GM12892 (cell line): ENCODE data around the gene C2orf68. TPM values are rescaled to one million over a fixed set of nuclear protein-coding genes. Genes with fewer than 3 reads are reported as not detected.
"Not testable (repeated sequence)": the region's sequence is repeated elsewhere in the genome, so short reads cannot be mapped to it uniquely, and the experiment has no call there.

Experiments
- DNase-seq: peaks from one replicate; pipeline ENCODE4 v3.0.0; 2011; ENCODE audit not compliant: insufficient read length
- FAIRE-seq: peaks from 2 replicates; lab custom pipeline; 2011; peaks lifted over from hg19 to GRCh38; lab: Jason Lieb, UNC
- POLR2A ChIP-seq: IDR thresholded peaks from 2 replicates; pipeline ENCODE4 v1.6.1; 2011; ENCODE audit warnings: low read depth, low read length, control low read depth
- POLR2AphosphoS5 ChIP-seq: IDR thresholded peaks from 2 replicates; pipeline ENCODE4 v1.6.1; 2011; ENCODE audit warnings: low read depth, low read length, control low read depth
- TAF1 ChIP-seq: IDR thresholded peaks from 2 replicates; pipeline ENCODE4 v1.6.1; 2011; ENCODE audit warnings: low read depth, mild to moderate bottlenecking, control low read depth, low read length, borderline replicate concordance
- polyA plus RNA-seq: library from polyadenylated mRNA; unstranded; fragments of >200 nt; gene quantifications from one replicate; pipeline ENCODE4 v1.2.1, GENCODE V29; 2012; ENCODE audit warnings: missing spikeins, inconsistent platforms; ENCODE audit not compliant: missing spikeins

The C2orf68 gene, protein sequence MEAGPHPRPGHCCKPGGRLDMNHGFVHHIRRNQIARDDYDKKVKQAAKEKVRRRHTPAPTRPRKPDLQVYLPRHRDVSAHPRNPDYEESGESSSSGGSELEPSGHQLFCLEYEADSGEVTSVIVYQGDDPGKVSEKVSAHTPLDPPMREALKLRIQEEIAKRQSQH
- polyA plus RNA-seq: 18.2 TPM

DNA sequence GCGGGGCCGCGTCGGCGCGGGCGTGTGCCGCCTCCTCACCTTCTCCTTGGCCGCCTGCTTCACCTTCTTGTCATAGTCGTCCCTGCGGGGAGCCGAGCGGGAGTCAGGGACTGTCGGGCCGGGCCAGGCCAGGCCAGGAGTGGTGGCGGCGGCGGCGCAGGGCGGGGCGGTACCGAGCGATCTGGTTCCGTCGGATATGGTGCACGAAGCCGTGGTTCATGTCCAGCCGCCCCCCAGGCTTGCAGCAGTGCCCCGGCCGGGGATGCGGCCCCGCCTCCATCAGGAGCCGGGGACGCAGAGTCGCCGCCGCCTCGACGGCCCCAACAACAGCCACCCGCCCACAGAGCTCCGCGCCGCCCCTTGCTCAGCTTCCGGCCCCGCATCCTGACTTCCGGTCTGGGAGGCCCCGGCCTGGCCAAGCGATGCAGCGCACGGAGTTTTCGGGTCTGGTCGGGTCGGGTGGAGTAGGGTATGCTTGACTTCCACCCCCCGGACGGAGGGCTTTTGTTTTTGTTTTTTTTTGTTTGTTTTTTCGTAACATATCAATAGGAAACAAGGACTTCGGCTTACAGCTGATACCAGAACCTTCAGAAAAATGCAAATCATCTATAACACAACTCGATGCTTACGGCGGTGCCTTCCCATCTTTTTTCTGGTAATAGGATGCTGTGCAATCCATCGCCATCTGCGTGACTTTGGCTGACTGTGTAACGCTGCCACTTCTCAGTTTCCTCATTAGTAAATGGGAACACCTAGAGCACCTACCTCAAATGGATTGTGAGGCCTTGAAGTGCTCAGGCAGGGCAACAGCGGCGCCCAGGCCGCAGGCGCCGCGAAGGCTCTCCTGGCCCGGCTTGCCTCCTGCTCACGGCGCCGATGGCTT is at the start of gene C2orf68:
Gene C2orf68, minus strand, starts transcription at position 362 of the 883 bp plus-strand sequence. Its CDS starts 82 bp downstream, at position 280.
- FAIRE-seq: peak; percentile 78
- peak; percentile 82 for TF ChIP-seq POLR2AphosphoS5
- 0 out of 2 replicates have a peak, but pooled peaks have one; percentile 52 for TF ChIP-seq TAF1
- TF ChIP-seq POLR2A: peak; percentile 84
- peak; percentile 96 for DNase-seq

DNA sequence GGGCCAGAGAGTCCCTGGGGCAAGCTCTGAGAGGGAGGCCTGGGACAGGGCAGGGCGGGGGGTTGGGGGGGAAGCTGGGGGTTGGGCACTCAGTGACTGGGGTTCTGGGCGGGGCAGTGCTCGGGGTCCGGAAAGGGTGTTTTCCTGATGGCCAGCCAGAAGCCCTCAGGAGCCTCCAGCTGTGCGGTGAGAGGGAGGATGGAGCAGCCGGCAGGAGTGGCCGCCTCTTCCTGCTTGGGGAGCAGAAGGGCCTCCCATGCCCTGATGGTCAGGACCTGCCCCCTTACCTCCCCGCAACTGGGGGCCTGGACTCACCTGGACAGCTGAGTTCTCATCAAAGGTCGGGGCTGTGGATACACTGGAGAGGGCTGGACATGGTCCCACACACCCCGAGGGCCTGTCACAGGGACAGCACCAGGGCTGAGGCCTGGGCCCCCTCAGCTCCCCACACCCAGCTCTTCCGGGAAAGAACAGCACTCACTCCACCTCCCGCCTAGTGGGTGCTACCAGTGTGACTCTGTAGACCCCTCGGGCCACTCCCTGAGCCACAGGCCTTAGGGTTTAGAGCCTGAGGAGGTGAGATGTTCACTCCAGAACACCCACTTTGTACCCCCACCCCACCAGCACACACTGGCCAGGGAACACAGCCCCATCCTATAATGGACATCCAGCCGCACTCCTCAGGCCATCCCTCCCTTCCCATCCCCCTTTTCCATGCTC is 49.4 kb upstream of the C2orf68 start:
- no peak for DNase-seq
- TF ChIP-seq POLR2A: no peak
- no peak for TF ChIP-seq TAF1
- TF ChIP-seq POLR2AphosphoS5: no peak
- no peak for FAIRE-seq

DNA sequence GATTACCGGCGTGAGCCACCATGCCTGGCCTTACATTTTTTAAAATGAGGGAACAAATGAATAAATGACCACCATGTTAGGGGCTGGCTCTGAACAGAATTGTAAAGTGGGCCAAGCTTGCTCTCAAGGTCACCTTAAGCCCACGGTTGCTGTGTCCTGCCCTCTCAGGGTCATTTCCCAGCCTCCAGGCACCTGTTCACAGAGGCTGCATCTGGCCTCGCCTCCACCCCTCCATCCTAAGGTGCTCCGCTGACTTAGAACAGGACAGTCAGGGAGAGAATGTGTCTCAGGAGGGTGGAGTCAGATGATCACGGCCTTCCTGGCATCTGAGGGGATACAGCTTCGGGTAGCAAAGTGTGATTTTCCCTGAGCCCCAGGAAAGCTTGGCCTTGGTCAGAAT is 48.9 kb upstream of the C2orf68 start:
- TF ChIP-seq POLR2AphosphoS5 (no peak), TAF1 (no peak), POLR2A (no peak)
- no peak for FAIRE-seq
- DNase-seq: no peak

DNA sequence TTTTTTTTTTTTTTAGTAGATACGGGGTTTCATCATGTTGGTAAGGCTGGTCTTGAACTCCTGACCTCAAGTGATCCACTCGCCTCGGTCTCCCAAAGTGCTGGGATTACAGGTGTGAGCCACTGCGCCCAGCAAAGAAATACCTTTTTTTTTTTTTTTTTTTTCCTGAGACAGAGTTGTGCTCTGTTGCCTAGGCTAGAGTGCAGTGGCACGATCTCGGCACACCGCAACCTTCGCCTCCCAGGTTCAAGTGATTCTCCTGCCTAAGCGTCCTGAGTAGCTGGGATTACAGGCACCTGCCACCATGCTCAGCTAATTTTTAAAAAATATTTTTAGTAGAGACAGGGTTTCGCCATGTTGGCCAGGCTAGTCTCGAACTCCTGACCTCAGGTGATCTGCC is 48.4 kb upstream of the C2orf68 start:
- DNase-seq, FAIRE-seq: not testable (repeated sequence)

DNA sequence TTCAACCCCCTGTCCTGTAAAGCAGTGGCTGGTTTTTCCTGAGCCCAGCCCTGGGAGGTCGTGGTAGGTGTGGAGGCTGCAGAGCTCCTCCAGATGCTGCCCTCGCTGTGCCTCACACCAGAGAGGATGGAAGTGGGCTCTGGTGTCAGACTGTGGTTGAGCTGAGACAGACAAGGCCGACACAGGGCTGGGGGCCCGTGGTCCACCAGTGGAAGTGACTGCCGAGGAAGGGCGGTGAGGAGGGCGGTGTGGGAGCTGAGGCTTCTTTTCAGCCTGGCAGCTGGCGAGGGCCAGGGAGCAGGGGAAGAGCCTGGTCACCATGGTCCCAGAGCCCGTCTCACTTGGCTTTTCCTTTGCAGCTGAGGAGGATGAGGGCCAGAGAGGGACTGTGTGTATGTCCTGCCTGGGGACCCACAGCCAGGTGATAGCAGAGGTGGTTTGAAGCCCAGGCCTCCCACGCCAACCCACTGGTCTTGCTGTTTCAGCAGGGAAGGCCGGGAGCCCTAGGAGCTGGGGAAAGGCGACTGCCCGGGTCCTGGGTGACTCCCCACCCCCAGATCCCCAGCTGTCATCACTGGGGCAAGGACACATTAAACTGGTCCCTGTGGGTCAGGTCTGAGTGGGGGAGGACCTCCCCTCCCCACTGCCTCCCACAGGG is 47.6 kb upstream of the C2orf68 start:
- no peak for FAIRE-seq
- DNase-seq: no peak
- no peak for TF ChIP-seq POLR2AphosphoS5
- no peak for TF ChIP-seq POLR2A
- no peak for TF ChIP-seq TAF1

DNA sequence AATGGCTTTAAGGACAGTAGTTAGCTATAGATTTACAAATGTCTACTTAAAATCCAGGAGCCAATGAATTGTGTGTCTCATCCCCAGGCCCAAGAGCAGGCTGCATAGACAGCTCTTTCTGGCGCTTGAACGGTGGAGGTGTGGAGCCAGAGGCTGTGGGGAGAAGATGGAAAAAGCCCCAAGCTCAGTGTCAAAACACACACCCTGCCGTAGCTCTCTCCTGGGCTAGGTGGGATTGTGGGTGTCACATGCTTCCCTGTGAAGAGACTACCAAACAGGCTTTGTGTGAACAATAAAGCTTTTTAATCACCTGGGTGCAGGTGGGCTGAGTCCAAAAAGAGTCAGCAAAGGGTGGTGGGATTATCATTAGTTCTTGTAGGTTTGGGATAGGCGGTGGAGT is 45.5 kb upstream of the C2orf68 start:
- DNase-seq, FAIRE-seq: not testable (repeated sequence)

DNA sequence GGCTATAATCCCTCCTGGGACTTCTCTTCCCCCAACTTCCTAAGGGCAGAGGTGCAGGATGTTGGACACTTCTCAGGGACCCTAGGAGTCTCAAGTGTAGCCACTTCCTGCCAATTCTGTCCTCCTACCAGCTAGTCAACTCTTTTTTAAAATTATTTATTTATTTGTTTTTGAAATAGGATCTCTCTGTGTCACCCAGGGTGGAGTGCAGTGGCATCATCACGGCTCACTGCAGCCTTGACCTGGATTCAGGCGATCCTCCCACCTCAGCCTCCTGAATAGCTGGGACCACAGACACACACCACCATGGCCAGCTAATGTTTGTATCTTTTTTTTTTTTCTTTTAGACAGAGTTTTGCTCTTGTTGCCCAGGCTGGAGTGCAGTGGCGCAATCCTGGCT is 44.6 kb upstream of the C2orf68 start:
- no peak for FAIRE-seq

DNA sequence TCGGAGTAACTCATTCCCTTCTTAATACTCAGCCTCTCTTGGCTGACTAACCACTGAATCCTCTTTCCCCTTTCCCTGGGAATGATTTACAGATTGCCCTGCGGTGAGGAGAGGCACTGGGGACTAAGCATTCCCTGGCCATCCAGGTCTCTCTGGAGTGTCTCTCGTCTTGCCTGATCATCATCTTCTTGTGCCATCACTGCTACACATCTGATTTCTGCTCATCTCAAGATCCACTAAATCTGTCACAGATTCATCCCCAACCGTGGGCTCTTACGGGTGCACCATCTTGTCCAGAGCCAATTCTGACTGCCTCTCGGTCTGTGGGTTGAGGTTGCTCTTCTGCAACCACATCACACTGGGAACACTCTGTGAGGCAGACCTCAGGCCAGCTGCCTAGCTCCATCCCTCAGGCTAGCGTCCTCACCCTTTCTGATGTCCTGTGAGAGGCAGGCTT is 44.1 kb upstream of the C2orf68 start:
- TF ChIP-seq POLR2AphosphoS5 (no peak), POLR2A (no peak), TAF1 (no peak)
- no peak for FAIRE-seq
- DNase-seq: no peak

More for the DNA sequence above, 44.6 kb upstream of the C2orf68 start:
- TF ChIP-seq POLR2A: no peak
- no peak for TF ChIP-seq POLR2AphosphoS5
- TF ChIP-seq TAF1: no peak
- no peak for DNase-seq

DNA sequence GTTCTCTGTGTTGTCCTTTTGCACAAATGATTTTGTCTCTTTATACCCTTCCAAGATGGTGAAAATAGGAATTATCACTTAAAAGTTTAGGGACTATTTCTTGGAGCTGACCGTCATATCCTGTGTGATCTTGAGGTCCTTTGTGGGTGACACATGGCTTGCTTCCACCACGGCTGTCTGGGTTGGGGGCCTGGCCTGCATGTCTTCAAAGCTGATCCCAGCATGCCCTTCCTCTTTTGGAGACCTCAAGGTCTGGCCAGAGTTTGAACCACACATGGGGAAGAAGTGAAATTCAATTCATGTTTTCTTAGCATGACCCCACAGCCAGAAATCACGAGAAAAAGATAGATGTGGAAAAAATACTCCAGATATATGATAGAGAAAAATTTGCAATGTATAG is 42.1 kb upstream of the C2orf68 start:
- FAIRE-seq (no peak), DNase-seq (no peak)
- TF ChIP-seq TAF1 (no peak), POLR2AphosphoS5 (no peak), POLR2A (no peak)

DNA sequence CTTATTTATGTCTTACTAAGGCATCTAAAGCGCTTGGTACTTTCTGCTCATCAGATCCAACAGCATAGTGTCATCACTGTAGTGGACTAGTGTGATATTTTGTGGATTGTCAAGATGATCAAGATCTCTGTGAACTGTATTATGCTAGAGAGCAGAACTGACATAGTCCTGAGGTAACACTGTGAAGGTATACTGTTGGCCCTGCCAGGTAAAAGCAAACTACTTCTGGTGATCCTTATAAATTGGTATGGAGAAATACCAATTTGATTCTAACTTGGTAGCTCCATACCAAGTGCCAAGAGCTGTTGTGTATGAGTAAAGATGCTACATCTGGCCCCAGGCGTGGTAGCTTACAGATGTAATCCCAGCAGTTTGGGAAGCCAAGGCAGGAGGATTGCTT is 40.2 kb upstream of the C2orf68 start:
- TF ChIP-seq POLR2AphosphoS5 (no peak), POLR2A (no peak), TAF1 (no peak)
- no peak for FAIRE-seq

DNA sequence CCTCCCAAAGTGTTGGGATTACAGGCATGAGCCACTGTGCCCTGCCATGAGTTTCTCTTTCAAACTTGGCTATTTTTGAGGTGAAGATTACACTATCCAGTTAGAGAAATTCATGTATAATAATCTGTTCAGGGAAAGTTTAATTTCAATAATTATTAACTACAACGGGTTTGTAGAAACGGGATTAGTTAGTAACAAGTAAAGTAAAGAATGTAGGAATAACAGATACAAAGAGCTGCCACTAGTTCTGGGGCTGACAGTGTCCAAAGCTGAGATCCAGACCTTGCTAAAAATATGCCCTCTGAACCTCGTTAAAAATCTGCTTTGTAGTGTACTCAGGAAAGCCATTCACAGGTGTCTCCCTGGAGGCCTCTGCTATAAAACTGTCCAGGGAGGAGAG is 39.2 kb upstream of the C2orf68 start:
- FAIRE-seq: no peak
- no peak for DNase-seq
- TF ChIP-seq POLR2AphosphoS5 (no peak), TAF1 (no peak), POLR2A (no peak)

More for the DNA sequence above, 40.2 kb upstream of the C2orf68 start:
- no peak for DNase-seq

DNA sequence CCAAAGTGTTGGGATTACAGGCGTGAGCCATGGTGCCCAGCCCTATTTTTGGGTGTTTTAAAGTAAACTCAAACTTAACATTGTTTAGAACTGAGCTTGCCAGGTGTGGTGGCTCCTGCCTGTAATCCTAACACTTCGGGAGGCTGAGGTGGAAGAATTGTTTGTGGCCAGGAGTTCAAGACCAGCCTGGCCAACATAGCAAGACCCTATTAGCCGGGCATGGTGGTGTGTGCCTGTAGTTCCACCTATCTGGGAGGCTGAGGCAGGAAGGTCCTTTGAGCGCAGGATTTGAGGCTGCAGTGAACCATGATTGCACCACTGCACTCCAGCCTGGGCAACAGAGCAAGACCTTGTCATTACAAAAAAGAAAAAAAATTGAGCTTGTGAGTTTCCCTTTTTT is 38.6 kb upstream of the C2orf68 start:
- DNase-seq (no peak), FAIRE-seq (no peak)
- TF ChIP-seq TAF1: no peak
- TF ChIP-seq POLR2AphosphoS5: no peak
- TF ChIP-seq POLR2A: no peak
